ENCODE measurements around the gene PSMF1. TPM values are rescaled to one million over a fixed set of nuclear protein-coding genes. Genes with fewer than 3 reads are reported as not detected.

PSMF1 gene
- total RNA-seq, 1 donor = 69.6 TPM

DNA sequence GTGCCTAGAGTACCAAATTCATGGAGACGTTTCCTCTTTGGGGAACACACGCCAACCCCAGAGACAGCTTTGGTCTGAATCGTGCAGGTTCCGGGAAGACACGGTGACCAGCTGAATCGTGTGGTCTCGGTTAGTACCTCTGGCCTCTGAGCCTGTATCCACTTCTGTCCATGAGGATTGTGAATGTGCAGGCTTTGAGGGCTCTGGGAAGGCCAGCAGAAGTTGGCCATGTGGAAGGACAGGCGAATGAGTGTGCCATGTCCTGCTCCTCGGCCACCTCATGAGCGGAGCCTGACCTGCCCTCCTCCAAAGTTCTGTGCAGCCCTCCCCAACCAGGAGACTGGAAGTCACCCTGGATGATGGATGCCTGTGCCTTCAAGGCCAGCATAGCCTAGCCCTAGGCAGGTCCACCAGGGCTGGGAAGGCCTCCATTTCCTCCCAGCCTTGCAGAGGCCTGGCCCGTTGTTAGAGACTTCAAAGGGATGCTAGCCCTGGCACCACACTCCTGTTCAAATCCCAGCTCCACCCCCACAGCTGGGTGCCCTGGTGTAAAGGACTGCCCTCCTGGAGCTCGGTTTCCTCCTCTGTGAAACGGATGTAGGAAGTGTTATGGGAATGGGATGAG is 68.1 kb downstream of the PSMF1 start:
- no peaks in the 10 kb centered on the region for H3K9me3 ChIP-seq (ENCODE audit: low read depth, low read length)
- peaks cover 29% of the 10 kb centered on the region for H3K27me3 ChIP-seq (ENCODE audit: insufficient read depth, low read length)
- no peaks in the 10 kb centered on the region for H3K4me1 ChIP-seq (ENCODE audit: insufficient read depth, low read length)
- H3K4me3 ChIP-seq (ENCODE audit: low read length) = no peak overlapping the region

GRCh38 chr20:1187605-1188171 is 69.3 kb downstream of the PSMF1 start:
- Histone ChIP-seq H3K27me3 (ENCODE audit: insufficient read depth, low read length) (peaks cover 29% of the 10 kb centered on the region), H3K4me1 (ENCODE audit: insufficient read depth, low read length) (no peaks in the 10 kb centered on the region), H3K9me3 (ENCODE audit: low read depth, low read length) (no peaks in the 10 kb centered on the region), H3K4me3 (ENCODE audit: low read length) (no peak overlapping the region)

- H3K9me3 ChIP-seq (ENCODE audit: low read depth, low read length) = no peaks in the 10 kb centered on the region
- peaks cover 25% of the 10 kb centered on the region for H3K27me3 ChIP-seq (ENCODE audit: insufficient read depth, low read length)
- no peaks in the 10 kb centered on the region for H3K4me1 ChIP-seq (ENCODE audit: insufficient read depth, low read length)
- H3K4me3 ChIP-seq (ENCODE audit: low read length) = no peak overlapping the region
These were observed 69.9 kb downstream of the PSMF1 start for GRCh38 chr20:1188347-1188746.

DNA sequence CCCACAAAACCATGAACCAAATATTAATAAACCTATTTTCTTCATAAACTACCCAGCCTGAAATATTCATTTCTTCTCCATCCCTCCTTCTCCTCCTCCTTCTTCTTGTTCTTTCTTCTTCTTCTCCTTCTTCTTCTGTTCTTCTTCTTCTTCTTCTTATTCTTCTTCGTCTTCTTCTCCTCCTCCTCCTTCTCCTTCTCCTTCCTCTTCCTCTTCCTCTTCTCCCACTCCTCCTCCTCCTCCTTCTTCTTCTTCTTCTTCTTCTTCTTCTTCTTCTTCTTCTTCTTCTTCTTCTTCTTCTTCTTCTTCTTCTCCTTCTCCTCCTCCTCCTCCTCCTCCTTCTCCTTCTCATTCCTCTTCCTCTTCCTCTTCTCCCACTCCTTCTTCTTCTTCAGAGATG is 71.4 kb downstream of the PSMF1 start:
- no peaks in the 10 kb centered on the region for H3K9me3 ChIP-seq (ENCODE audit: low read depth, low read length)
- H3K27me3 ChIP-seq (ENCODE audit: insufficient read depth, low read length) = peaks cover 11% of the 10 kb centered on the region
- no peak overlapping the region for H3K4me3 ChIP-seq (ENCODE audit: low read length)
- H3K4me1 ChIP-seq (ENCODE audit: insufficient read depth, low read length) = no peaks in the 10 kb centered on the region

GRCh38 chr20:1190847-1191246 is 72.4 kb downstream of the PSMF1 start:
- Histone ChIP-seq H3K4me3 (ENCODE audit: low read length) (no peak overlapping the region), H3K9me3 (ENCODE audit: low read depth, low read length) (no peaks in the 10 kb centered on the region), H3K4me1 (ENCODE audit: insufficient read depth, low read length) (no peaks in the 10 kb centered on the region), H3K27me3 (ENCODE audit: insufficient read depth, low read length) (peaks cover 10% of the 10 kb centered on the region)

DNA sequence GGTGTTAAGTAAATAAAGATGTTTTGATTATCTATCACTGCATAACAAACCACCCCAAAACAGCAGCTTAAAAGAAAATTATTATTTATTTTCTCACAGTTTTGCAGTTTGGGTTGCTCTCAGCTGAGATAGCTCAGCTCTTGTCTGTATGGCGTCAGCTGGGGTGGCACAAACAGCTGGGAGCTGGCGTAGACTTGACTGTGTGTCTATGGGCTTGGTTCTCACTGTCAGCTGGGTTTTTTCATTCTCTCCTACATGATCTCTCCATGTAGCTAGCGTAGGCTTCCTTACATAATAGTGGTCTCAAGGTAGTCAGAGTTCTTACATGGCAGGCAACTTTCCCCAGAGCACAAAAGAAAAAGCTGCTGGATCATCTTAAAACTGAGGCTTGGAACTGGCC is 72.9 kb downstream of the PSMF1 start:
- peaks cover 6% of the 10 kb centered on the region for H3K27me3 ChIP-seq (ENCODE audit: insufficient read depth, low read length)
- H3K4me1 ChIP-seq (ENCODE audit: insufficient read depth, low read length) = no peaks in the 10 kb centered on the region
- H3K9me3 ChIP-seq (ENCODE audit: low read depth, low read length) = no peaks in the 10 kb centered on the region
- no peak overlapping the region for H3K4me3 ChIP-seq (ENCODE audit: low read length)

DNA sequence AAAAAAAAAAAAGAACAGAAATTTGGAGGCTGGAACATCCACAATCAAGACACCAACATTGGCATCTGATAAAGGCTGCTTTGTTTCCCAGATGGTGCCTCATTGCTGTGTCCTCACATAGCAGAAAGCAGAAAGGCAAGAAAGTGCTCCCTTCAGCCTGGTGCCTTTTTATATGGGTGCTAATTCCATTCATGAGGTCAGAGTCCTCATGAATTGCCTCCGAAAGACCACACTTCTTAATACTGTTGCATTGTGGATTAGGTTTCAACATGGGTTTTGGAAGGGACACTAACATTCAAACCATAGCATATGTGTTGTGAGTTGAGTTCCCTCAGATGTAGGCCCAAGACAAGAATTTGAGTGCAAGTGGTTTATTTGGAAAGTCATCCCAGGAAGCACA is 76.8 kb downstream of the PSMF1 start:
- Histone ChIP-seq H3K4me3 (ENCODE audit: low read length) (no peak overlapping the region), H3K4me1 (ENCODE audit: insufficient read depth, low read length) (no peaks in the 10 kb centered on the region), H3K9me3 (ENCODE audit: low read depth, low read length) (no peaks in the 10 kb centered on the region), H3K27me3 (ENCODE audit: insufficient read depth, low read length) (no peaks in the 10 kb centered on the region)

GRCh38 chr20:1196634-1197033 is 78.2 kb downstream of the PSMF1 start:
- Histone ChIP-seq H3K4me1 (ENCODE audit: insufficient read depth, low read length) (no peaks in the 10 kb centered on the region), H3K9me3 (ENCODE audit: low read depth, low read length) (no peaks in the 10 kb centered on the region)

GRCh38 chr20:1197801-1198200 is 79.4 kb downstream of the PSMF1 start:
- no peak overlapping the region for H3K4me3 ChIP-seq (ENCODE audit: low read length)
- H3K27me3 ChIP-seq (ENCODE audit: insufficient read depth, low read length) = no peaks in the 10 kb centered on the region
- no peaks in the 10 kb centered on the region for H3K9me3 ChIP-seq (ENCODE audit: low read depth, low read length)
- H3K4me1 ChIP-seq (ENCODE audit: insufficient read depth, low read length) = no peaks in the 10 kb centered on the region

More at GRCh38 chr20:1196634-1197033, 78.2 kb downstream of the PSMF1 start:
- H3K27me3 ChIP-seq (ENCODE audit: insufficient read depth, low read length) = no peaks in the 10 kb centered on the region
- no peak overlapping the region for H3K4me3 ChIP-seq (ENCODE audit: low read length)

GRCh38 chr20:1198751-1199150 is 80.3 kb downstream of the PSMF1 start:
- Histone ChIP-seq H3K4me3 (ENCODE audit: low read length) (no peak overlapping the region), H3K9me3 (ENCODE audit: low read depth, low read length) (no peaks in the 10 kb centered on the region), H3K4me1 (ENCODE audit: insufficient read depth, low read length) (no peaks in the 10 kb centered on the region), H3K27me3 (ENCODE audit: insufficient read depth, low read length) (no peaks in the 10 kb centered on the region)

DNA sequence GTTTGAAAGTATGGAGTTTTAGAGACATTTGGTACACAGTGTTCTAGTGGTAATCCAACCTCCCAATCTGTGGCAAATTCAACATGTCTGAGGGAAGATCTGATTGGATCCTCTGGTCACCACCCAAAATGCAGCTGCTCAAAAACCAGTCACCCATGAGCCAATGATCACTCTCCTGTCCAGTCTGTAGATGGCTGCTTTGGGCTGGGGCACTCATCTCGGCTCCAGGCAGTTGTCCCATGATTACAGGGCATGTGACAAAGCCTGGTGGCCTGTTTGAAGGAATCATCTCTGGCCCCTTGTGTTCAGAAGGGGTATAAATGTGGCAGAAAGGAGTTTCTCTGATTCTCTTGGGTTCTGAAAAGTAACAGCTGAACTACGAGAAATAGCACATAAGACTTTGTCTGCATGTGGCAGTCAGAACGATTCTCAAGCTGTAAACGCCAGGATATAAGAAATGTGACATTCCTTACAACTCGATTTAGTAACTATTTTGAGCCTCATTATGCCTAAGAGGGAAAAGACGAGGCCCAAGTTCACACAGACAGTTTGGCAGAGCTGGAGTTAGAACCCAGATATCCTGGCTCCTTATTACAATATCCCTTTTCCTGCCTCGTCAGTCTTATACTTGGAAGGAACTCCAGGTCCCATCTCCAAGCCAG is 80.9 kb downstream of the PSMF1 start:
- Histone ChIP-seq H3K9me3 (ENCODE audit: low read depth, low read length) (no peaks in the 10 kb centered on the region), H3K4me3 (ENCODE audit: low read length) (no peak overlapping the region), H3K27me3 (ENCODE audit: insufficient read depth, low read length) (no peaks in the 10 kb centered on the region), H3K4me1 (ENCODE audit: insufficient read depth, low read length) (no peaks in the 10 kb centered on the region)

DNA sequence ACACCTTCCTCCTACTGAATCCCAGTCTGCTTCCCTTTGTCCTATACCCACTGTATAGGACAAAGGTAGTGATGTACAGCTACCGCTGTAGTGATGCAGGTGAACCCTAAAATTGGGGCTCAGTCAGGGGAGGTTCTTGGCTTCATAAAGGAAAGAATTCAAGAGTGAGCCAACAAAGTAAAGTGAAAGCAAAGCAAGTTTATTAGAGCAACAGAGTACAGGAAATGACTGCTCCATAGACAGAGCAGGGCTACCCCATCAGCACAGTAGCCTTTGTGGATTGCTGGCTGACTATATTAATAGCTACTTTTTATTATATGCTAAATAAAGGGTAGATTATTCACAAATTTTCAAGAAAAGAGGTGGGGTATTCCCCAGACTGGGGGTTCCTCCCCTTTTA is 81.6 kb downstream of the PSMF1 start:
- Histone ChIP-seq H3K4me1 (ENCODE audit: insufficient read depth, low read length) (no peaks in the 10 kb centered on the region), H3K27me3 (ENCODE audit: insufficient read depth, low read length) (no peaks in the 10 kb centered on the region), H3K9me3 (ENCODE audit: low read depth, low read length) (no peaks in the 10 kb centered on the region), H3K4me3 (ENCODE audit: low read length) (no peak overlapping the region)

GRCh38 chr20:1202762-1203504 is 84.5 kb downstream of the PSMF1 start, which contains the start of gene C20orf202:
Gene C20orf202, plus strand, starts transcription at chr20:1203454. Its CDS starts 132 bp downstream, at chr20:1203586.
- no peaks in the 10 kb centered on the region for H3K27me3 ChIP-seq (ENCODE audit: insufficient read depth, low read length)
- H3K9me3 ChIP-seq (ENCODE audit: low read depth, low read length) = no peaks in the 10 kb centered on the region
- no peak within 1 kb of the TSS for H3K4me3 ChIP-seq (ENCODE audit: low read length)
- H3K4me1 ChIP-seq (ENCODE audit: insufficient read depth, low read length) = no peaks in the 10 kb centered on the region

- Histone ChIP-seq H3K4me3 (ENCODE audit: low read length) (no peak overlapping the region), H3K4me1 (ENCODE audit: insufficient read depth, low read length) (no peaks in the 10 kb centered on the region), H3K27me3 (ENCODE audit: insufficient read depth, low read length) (no peaks in the 10 kb centered on the region), H3K9me3 (ENCODE audit: low read depth, low read length) (no peaks in the 10 kb centered on the region)
These were observed 85.2 kb downstream of the PSMF1 start for GRCh38 chr20:1203630-1204029.

DNA sequence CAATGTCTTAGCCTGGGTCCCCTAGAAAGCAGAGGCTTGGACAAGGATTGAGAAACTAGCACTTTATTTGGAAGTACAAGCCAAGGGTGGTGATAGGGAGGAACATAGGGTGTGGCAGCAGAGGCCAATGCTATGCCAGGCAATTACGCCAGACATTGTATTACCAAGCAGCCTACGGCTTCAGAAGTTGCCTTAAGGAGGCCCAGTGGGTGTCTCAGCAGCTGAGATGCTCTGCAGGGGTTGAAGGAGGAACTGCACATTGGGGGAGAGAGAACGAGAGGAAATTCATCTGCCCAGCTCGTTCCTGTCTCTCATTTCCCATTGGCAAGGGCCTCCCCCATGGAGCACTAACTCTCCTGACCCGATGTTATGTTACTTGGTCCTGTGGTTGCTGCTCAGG is 85.7 kb downstream of the PSMF1 start:
- no peaks in the 10 kb centered on the region for H3K4me1 ChIP-seq (ENCODE audit: insufficient read depth, low read length)
- no peaks in the 10 kb centered on the region for H3K9me3 ChIP-seq (ENCODE audit: low read depth, low read length)
- no peak overlapping the region for H3K4me3 ChIP-seq (ENCODE audit: low read length)
- H3K27me3 ChIP-seq (ENCODE audit: insufficient read depth, low read length) = no peaks in the 10 kb centered on the region

All from mononuclear cell (primary cell).